CD14-positive monocyte (primary cell): ENCODE results near the gene FOXJ3. TPM values are rescaled to one million over a fixed set of nuclear protein-coding genes. Genes with fewer than 3 reads are reported as not detected.

Source experiments
- DNase-seq, 3 donors: peaks; one replicate each; pipeline ENCODE4 v3.0.0-alpha.2; 2011 to 2022
- H2AFZ ChIP-seq: 2 replicates; pipeline ENCODE4 v1.6.0; 2012; ENCODE audit warnings: mild to moderate bottlenecking, low read depth, low read length, inconsistent platforms; ENCODE audit not compliant: insufficient read depth, poor library complexity, severe bottlenecking
- H3K27ac ChIP-seq, 2 donors: 1 replicate in 1 of 2; 2 replicates in 1 of 2; pipeline ENCODE4 v1.5.1; 2012 to 2013; ENCODE audit warnings: low read length in 2 of 2, control low read depth in 1 of 2, inconsistent platforms in 1 of 2, low read depth in 1 of 2, mild to moderate bottlenecking in 1 of 2
- H3K27me3 ChIP-seq, 2 donors: one replicate each; pipeline versions ENCODE4 v1.6.0 to v1.6.1; 2011 to 2013; ENCODE audit warnings: low read length in 2 of 2; ENCODE audit not compliant: control insufficient read depth in 2 of 2, insufficient read depth in 2 of 2
- H3K36me3 ChIP-seq, 2 donors: replicated peaks in 1 of 2; 1 replicate in 1 of 2; 2 replicates in 1 of 2; pipeline versions ENCODE4 v1.5.1 to v1.6.1; 2012 to 2013; ENCODE audit warnings: low read length in 2 of 2, control low read depth in 1 of 2, inconsistent platforms in 1 of 2, mild to moderate bottlenecking in 1 of 2; ENCODE audit not compliant: insufficient read depth in 2 of 2, control insufficient read depth in 1 of 2
- H3K4me1 ChIP-seq, 2 donors: 1 replicate in 1 of 2; 2 replicates in 1 of 2; pipeline versions ENCODE4 v1.5.1 to v1.6.1; 2012 to 2013; ENCODE audit warnings: low read length in 2 of 2, control low read depth in 1 of 2, inconsistent platforms in 1 of 2, mild to moderate bottlenecking in 1 of 2, moderate library complexity in 1 of 2; ENCODE audit not compliant: insufficient read depth in 2 of 2, control insufficient read depth in 1 of 2
- H3K4me2 ChIP-seq: replicated peaks from 2 replicates; pipeline ENCODE3; 2012; ENCODE audit warnings: low read length, moderate library complexity, mild to moderate bottlenecking; ENCODE audit not compliant: poor library complexity, severe bottlenecking; ENCODE audit errors: extremely low read depth
- H3K4me3 ChIP-seq, 3 experiments: fragments of 200-600 bp in 1 of 3; sonication (generic) in 1 of 3; replicated peaks in 1 of 3; 1 replicate in 2 of 3; 2 replicates in 1 of 3; pipeline ENCODE4 v1.5.1; 2011 to 2013; ENCODE audit warnings: low read length in 3 of 3, mild to moderate bottlenecking in 3 of 3, control low read depth in 2 of 3, low read depth in 2 of 3, inconsistent platforms in 1 of 3, moderate library complexity in 1 of 3
- H3K79me2 ChIP-seq: 2 replicates; pipeline ENCODE4 v1.6.0; 2012; ENCODE audit warnings: mild to moderate bottlenecking, control low read depth, inconsistent platforms, low read length, moderate library complexity; ENCODE audit not compliant: insufficient read depth
- H3K9ac ChIP-seq: 2 replicates; pipeline ENCODE4 v1.6.0; 2017; ENCODE audit warnings: low read length, mild to moderate bottlenecking; ENCODE audit not compliant: insufficient read depth, poor library complexity, severe bottlenecking
- H3K9me3 ChIP-seq, 2 donors: replicated peaks in 1 of 2; 1 replicate in 1 of 2; 2 replicates in 1 of 2; pipeline versions ENCODE4 v1.5.1 to v1.6.1; 2012 to 2013; ENCODE audit warnings: low read length in 2 of 2, control low read depth in 1 of 2; ENCODE audit not compliant: control insufficient read depth in 1 of 2, insufficient read depth in 1 of 2
- H4K20me1 ChIP-seq: 2 replicates; pipeline ENCODE4 v1.6.0; 2012; ENCODE audit warnings: mild to moderate bottlenecking, low read length, control low read depth, moderate library complexity; ENCODE audit not compliant: insufficient read depth
- H3K27ac Mint-ChIP-seq, 7 donors: one replicate each; pipeline ENCODE4 v1.8.0; 2020; ENCODE audit warnings: mild to moderate bottlenecking in 7 of 7, mixed read lengths in 7 of 7, moderate library complexity in 6 of 7, inconsistent platforms in 2 of 7
- H3K27me3 Mint-ChIP-seq, 3 donors: one replicate each; pipeline ENCODE4 v1.8.0; 2021 to 2022; ENCODE audit warnings: low read depth in 3 of 3, mild to moderate bottlenecking in 3 of 3, mixed read lengths in 3 of 3, moderate library complexity in 3 of 3, inconsistent platforms in 1 of 3
- H3K36me3 Mint-ChIP-seq, 2 donors: one replicate each; pipeline ENCODE4 v1.8.0; 2020; ENCODE audit warnings: mixed read lengths in 2 of 2, inconsistent platforms in 1 of 2, mild to moderate bottlenecking in 1 of 2
- H3K4me1 Mint-ChIP-seq: one replicate; pipeline ENCODE4 v1.8.0; 2020; ENCODE audit warnings: mild to moderate bottlenecking, mixed read lengths
- H3K4me3 Mint-ChIP-seq, 2 donors: one replicate each; pipeline ENCODE4 v1.8.0; 2020; ENCODE audit warnings: mild to moderate bottlenecking in 2 of 2, mixed read lengths in 2 of 2, moderate library complexity in 1 of 2
- H3K9me3 Mint-ChIP-seq, 7 donors: one replicate each; pipeline ENCODE4 v1.8.0; 2020 to 2022; ENCODE audit warnings: mixed read lengths in 7 of 7, mild to moderate bottlenecking in 6 of 7, moderate library complexity in 6 of 7, inconsistent platforms in 2 of 7
- CTCF ChIP-seq: fragments of 200-600 bp; IDR thresholded peaks from one replicate; pipeline ENCODE4 v1.8.0; 2022; ENCODE audit warnings: antibody characterized with exemption, mild to moderate bottlenecking
- WGBS: methylation state at CpG from one replicate; pipeline ENCODE4 v1.1.5; 2013; ENCODE audit warnings: missing lambda C conversion rate; ENCODE audit not compliant: insufficient coverage; 5-methylcytosine and 5-hydroxymethylcytosine counted together
- intact Hi-C, 2 donors: fragments of 100-400 bp; cut with micrococcal nuclease; formaldehyde crosslinking; loops; one replicate each; pipeline versions ENCODE4 v1.15.0 to v1.15.1; 2023
- polyA plus RNA-seq, 3 donors: library from polyadenylated mRNA; depleted of rRNA in 1 of 3; unstranded in 2 of 3; stranded (reverse) in 1 of 3; fragments of 300-500 nt in 2 of 3; fragments of >200 nt in 1 of 3; fragmentation: Illumina TruSeq in 2 of 3; gene quantifications; 1 replicate in 2 of 3; 2 replicates in 1 of 3; pipeline ENCODE4 v1.2.3, GENCODE V29; 2012 to 2021

The FOXJ3 gene
- polyA plus RNA-seq, 3 donors, result 10.2 to 18.5 (median 18.4) TPM

DNA sequence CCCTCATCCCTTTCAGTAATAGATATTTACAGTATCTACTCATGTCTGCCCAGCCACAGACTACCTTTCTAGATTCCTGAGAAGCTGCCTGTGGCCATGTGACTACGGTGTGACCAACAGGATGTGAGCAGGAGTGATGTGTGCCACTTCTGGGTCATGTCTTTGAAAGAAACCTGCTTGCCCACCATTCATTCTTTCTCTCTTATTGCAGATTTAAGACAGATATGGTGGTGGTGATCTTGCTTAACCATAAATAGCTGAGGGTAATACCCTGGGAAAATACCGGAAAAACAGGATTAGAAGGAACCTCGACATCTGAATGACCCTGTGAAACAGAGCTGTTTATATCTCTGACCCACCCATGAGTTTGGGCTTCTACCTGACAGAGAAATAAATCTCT is 128.9 kb downstream of the FOXJ3 start:
- H3K4me1 Mint-ChIP-seq, result no peaks in the 10 kb centered on the region
- Histone ChIP-seq H3K4me2 (no peak overlapping the region), H3K27me3 (no peaks in the 10 kb centered on the region), H3K27ac (no peak overlapping the region), H3K9me3 (no peaks in the 10 kb centered on the region), H3K36me3 (peaks cover 12 to 71% of the 10 kb centered on the region in 2 donors), H3K4me1 (no peaks in the 10 kb centered on the region), H3K4me3 (no peak overlapping the region), H2AFZ (no peak overlapping the region), H4K20me1 (peaks cover 41% of the 10 kb centered on the region), H3K9ac (no peak overlapping the region), H3K79me2 (peaks cover 29% of the 10 kb centered on the region)
- H3K27ac Mint-ChIP-seq, result no peak overlapping the region
- no peak for DNase-seq
- no peak for TF ChIP-seq CTCF
- intact Hi-C loops, result no loop called here
- no peaks in the 10 kb centered on the region for H3K27me3 Mint-ChIP-seq
- no peak overlapping the region for H3K4me3 Mint-ChIP-seq
- WGBS, result no CpG with 5 or more reads among the region's 3 CpGs
- H3K36me3 Mint-ChIP-seq, result peaks cover 51 to 56% of the 10 kb centered on the region in 2 donors
- peaks cover 0 to 11% (median 6%) of the 10 kb centered on the region in 7 donors for H3K9me3 Mint-ChIP-seq

DNA sequence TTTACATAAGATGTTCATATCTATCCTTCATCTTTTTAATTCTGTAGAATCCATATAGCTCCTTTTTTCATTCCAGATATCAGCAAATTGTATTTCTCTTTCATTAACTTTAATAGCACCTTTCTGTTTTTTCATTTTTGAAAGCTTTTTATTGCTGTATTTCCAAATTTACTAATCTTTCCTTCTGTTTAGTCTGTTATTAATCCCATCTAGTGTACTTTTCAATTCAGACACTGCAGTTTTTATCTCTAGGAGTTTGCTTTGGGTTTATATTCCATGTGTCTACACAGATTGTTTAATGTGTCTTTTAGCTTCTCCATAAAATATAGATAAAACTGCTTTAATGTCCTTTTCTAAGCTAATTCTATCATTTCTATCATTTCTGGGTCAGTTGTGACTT is 133.0 kb downstream of the FOXJ3 start:
- Histone ChIP-seq H3K9me3 (no peaks in the 10 kb centered on the region), H3K4me3 (no peak overlapping the region), H3K27ac (no peak overlapping the region), H3K36me3 (peaks cover 29 to 84% of the 10 kb centered on the region in 2 donors), H3K4me2 (no peak overlapping the region), H2AFZ (no peak overlapping the region), H3K9ac (no peak overlapping the region), H4K20me1 (peaks cover 12% of the 10 kb centered on the region), H3K4me1 (no peaks in the 10 kb centered on the region), H3K79me2 (peaks cover 1% of the 10 kb centered on the region), H3K27me3 (no peaks in the 10 kb centered on the region)
- H3K27me3 Mint-ChIP-seq, result no peaks in the 10 kb centered on the region
- peaks cover 0 to 10% (median 6%) of the 10 kb centered on the region in 7 donors for H3K9me3 Mint-ChIP-seq
- no peak overlapping the region for H3K27ac Mint-ChIP-seq
- intact Hi-C loops, result no loop called here
- peaks cover 53 to 62% of the 10 kb centered on the region in 2 donors for H3K36me3 Mint-ChIP-seq
- H3K4me3 Mint-ChIP-seq, result no peak overlapping the region
- no peak for DNase-seq
- TF ChIP-seq CTCF, result no peak
- H3K4me1 Mint-ChIP-seq, result no peaks in the 10 kb centered on the region
